Mesendoderm (in vitro differentiated cells): ENCODE measurements around the gene PAQR5.

Experiments used
- DNase-seq: peaks from one replicate; pipeline ENCODE4 v3.0.0; 2013
- H2AK5ac ChIP-seq: 2 replicates; pipeline ENCODE4 v1.6.1; 2013; ENCODE audit warnings: low read length, inconsistent platforms
- H2BK120ac ChIP-seq: 2 replicates; pipeline ENCODE4 v1.6.1; 2013; ENCODE audit warnings: low read depth, mild to moderate bottlenecking, low read length, moderate library complexity, mixed read lengths
- H2BK15ac ChIP-seq: replicated peaks from 2 replicates; pipeline ENCODE4 v1.6.1; 2013; ENCODE audit warnings: low read depth, mild to moderate bottlenecking, moderate library complexity
- H2BK5ac ChIP-seq: 2 replicates; pipeline ENCODE4 v1.6.1; 2013; ENCODE audit warnings: low read length, inconsistent platforms
- H3K18ac ChIP-seq: 2 replicates; pipeline ENCODE4 v1.6.1; 2013; ENCODE audit warnings: mild to moderate bottlenecking, low read length, mixed read lengths
- H3K23ac ChIP-seq: one replicate; pipeline ENCODE4 v1.6.1; 2013; ENCODE audit warnings: low read length
- H3K27ac ChIP-seq: 2 replicates; pipeline ENCODE4 v1.5.1; 2013; ENCODE audit warnings: low read depth, mild to moderate bottlenecking, inconsistent platforms, low read length, moderate library complexity
- H3K27me3 ChIP-seq: 2 replicates; pipeline ENCODE4 v1.6.1; 2013; ENCODE audit warnings: low read length, control low read depth, mild to moderate bottlenecking, inconsistent platforms; ENCODE audit not compliant: insufficient read depth, poor library complexity
- H3K36me3 ChIP-seq: 2 replicates; pipeline ENCODE4 v1.6.1; 2013; ENCODE audit warnings: low read length, inconsistent platforms; ENCODE audit not compliant: control insufficient read depth, insufficient read depth
- H3K4ac ChIP-seq: one replicate; pipeline ENCODE4 v1.6.1; 2013; ENCODE audit warnings: low read depth, mild to moderate bottlenecking, low read length, moderate library complexity
- H3K4me1 ChIP-seq: 2 replicates; pipeline ENCODE4 v1.6.1; 2013; ENCODE audit warnings: low read depth, low read length, inconsistent platforms; ENCODE audit not compliant: control insufficient read depth
- H3K4me2 ChIP-seq: 2 replicates; pipeline ENCODE4 v1.6.1; 2013; ENCODE audit warnings: low read length
- H3K4me3 ChIP-seq: 2 replicates; pipeline ENCODE4 v1.5.1; 2013; ENCODE audit warnings: mild to moderate bottlenecking, low read length
- H3K56ac ChIP-seq: one replicate; pipeline ENCODE4 v1.6.1; 2013; ENCODE audit warnings: low read length
- H3K79me1 ChIP-seq: 2 replicates; pipeline ENCODE4 v1.6.1; 2013; ENCODE audit warnings: low read length, inconsistent platforms
- H3K79me2 ChIP-seq: 2 replicates; pipeline ENCODE4 v1.6.1; 2013; ENCODE audit warnings: mild to moderate bottlenecking, low read length; ENCODE audit not compliant: control insufficient read depth, insufficient read depth
- H3K9ac ChIP-seq: 2 replicates; pipeline ENCODE4 v1.6.1; 2013; ENCODE audit warnings: low read length, inconsistent platforms
- H4K5ac ChIP-seq: one replicate; pipeline ENCODE4 v1.6.1; 2013; ENCODE audit warnings: low read length
- H4K8ac ChIP-seq: one replicate; pipeline ENCODE4 v1.6.1; 2013; ENCODE audit warnings: low read depth, mild to moderate bottlenecking, control low read depth, low read length, moderate library complexity
- WGBS: extraction: QIAGEN DNeasy Blood & Tissue Kit; methylation state at CpG from one replicate; pipeline ENCODE4 v1.1.7; 2013; ENCODE audit warnings: low lambda C conversion rate, missing lambda C conversion rate; ENCODE audit not compliant: insufficient coverage; ENCODE audit errors: extremely low coverage; 5-methylcytosine and 5-hydroxymethylcytosine counted together

Gene PAQR5

DNA sequence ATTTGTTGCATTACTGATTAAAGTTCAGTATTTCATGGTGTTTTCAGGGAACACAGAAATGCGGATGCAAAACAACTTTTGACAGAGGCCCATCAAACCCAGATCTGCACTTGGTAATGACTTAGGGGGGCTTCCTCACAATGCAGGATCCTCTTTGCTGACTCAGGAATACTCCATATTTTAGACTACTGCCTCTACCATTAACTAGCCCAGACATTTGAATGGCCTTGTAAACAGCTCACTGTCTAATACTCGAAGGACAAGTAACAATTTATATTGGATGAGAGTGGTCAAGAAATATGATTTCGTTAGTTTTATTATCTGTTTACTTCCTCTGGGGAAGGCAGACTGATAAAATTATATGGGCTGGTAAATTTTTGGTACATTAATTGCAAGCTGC is 106.4 kb downstream of the PAQR5 start:
- WGBS, result no CpG with 5 or more reads among the region's 3 CpGs
- no peak for DNase-seq

DNA sequence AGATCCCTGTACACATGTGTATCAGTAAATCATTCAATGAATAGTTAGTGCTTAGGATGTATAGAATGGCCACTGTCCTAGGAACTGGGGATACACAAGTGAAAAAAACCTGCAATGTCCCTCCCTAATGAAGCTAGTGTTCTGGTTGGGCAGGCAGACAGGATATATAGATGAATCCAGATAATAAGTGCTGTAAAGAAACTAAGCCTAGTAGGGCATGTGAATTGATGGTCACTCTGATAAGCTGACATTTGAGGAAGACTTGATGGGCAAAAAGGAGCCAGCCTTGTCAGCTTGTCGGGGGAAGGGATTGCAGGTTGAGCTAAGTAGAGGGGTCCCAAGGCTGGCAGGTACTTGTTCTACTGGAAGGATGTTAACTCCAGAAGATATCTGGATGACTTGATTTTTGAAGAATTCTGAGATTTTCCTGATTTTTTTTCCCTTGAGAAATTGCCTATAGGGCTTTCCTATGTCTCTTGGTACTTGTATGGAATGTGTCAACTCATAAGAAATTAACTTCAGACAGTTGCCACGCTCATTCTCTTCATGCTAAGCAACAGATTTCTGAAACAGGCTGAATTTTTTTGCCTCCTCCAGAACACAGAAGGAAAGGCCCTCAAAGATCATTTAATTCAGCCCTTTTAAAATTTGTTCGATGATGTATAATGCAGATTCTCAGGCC is 109.1 kb downstream of the PAQR5 start:
- Histone ChIP-seq H2AK5ac (no peak overlapping the region), H4K5ac (no peak overlapping the region), H3K23ac (no peak overlapping the region), H3K27me3 (no peaks in the 10 kb centered on the region), H3K27ac (no peak overlapping the region), H3K79me1 (no peaks in the 10 kb centered on the region), H3K4me2 (no peak overlapping the region), H2BK5ac (no peak overlapping the region), H3K79me2 (no peaks in the 10 kb centered on the region), H4K8ac (no peak overlapping the region), H3K4me3 (no peak overlapping the region), H2BK15ac (no peak overlapping the region), H3K56ac (no peak overlapping the region), H2BK120ac (no peak overlapping the region), H3K18ac (no peak overlapping the region), H3K36me3 (no peaks in the 10 kb centered on the region), H3K4me1 (no peaks in the 10 kb centered on the region), H3K9ac (no peak overlapping the region), H3K4ac (no peak overlapping the region)
- DNase-seq, result no peak
- no CpG with 5 or more reads among the region's 3 CpGs for WGBS

More for the DNA sequence above, 106.4 kb downstream of the PAQR5 start:
- no peak overlapping the region for H3K56ac ChIP-seq
- no peak overlapping the region for H2AK5ac ChIP-seq
- H3K27ac ChIP-seq, result no peak overlapping the region
- no peak overlapping the region for H4K8ac ChIP-seq
- H2BK15ac ChIP-seq, result no peak overlapping the region
- no peaks in the 10 kb centered on the region for H3K36me3 ChIP-seq
- H3K79me2 ChIP-seq, result no peaks in the 10 kb centered on the region
- H3K4me2 ChIP-seq, result no peak overlapping the region
- no peak overlapping the region for H2BK5ac ChIP-seq
- H3K4me1 ChIP-seq, result no peaks in the 10 kb centered on the region
- H3K79me1 ChIP-seq, result no peaks in the 10 kb centered on the region
- H3K27me3 ChIP-seq, result no peaks in the 10 kb centered on the region
- H4K5ac ChIP-seq, result no peak overlapping the region
- no peak overlapping the region for H3K4ac ChIP-seq
- H3K4me3 ChIP-seq, result no peak overlapping the region
- no peak overlapping the region for H2BK120ac ChIP-seq
- no peak overlapping the region for H3K18ac ChIP-seq
- H3K9ac ChIP-seq, result no peak overlapping the region
- H3K23ac ChIP-seq, result no peak overlapping the region

DNA sequence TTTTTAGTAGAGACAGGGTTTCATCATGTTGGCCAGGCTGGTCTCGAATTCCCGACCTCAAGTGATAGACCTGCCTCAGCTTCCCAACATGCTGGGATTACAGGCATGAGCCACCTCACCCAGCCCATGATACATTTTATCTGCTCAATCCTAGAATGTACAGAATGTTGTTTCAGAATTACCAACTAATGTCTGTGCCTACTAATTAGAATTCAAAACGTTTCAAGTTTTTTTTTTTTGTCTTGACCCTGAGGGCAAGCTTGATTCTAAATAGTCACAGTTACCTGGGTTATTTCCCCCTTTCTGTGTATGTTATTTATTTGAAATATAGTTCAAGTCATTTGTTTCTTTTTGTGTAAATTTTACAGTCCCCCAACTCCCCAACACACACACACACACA is 110.1 kb downstream of the PAQR5 start:
- Histone ChIP-seq H3K79me2 (no peaks in the 10 kb centered on the region), H3K27me3 (no peaks in the 10 kb centered on the region), H3K18ac (no peak overlapping the region), H3K23ac (no peak overlapping the region), H2BK15ac (no peak overlapping the region), H3K4ac (no peak overlapping the region), H3K4me3 (no peak overlapping the region), H2AK5ac (no peak overlapping the region), H3K79me1 (no peaks in the 10 kb centered on the region), H3K9ac (no peak overlapping the region), H3K27ac (no peak overlapping the region), H3K36me3 (no peaks in the 10 kb centered on the region), H3K4me1 (no peaks in the 10 kb centered on the region), H2BK120ac (no peak overlapping the region), H3K4me2 (no peak overlapping the region), H3K56ac (no peak overlapping the region), H4K5ac (no peak overlapping the region), H2BK5ac (no peak overlapping the region), H4K8ac (no peak overlapping the region)
- no peak for DNase-seq
- WGBS, result no CpG with 5 or more reads among the region's 3 CpGs

DNA sequence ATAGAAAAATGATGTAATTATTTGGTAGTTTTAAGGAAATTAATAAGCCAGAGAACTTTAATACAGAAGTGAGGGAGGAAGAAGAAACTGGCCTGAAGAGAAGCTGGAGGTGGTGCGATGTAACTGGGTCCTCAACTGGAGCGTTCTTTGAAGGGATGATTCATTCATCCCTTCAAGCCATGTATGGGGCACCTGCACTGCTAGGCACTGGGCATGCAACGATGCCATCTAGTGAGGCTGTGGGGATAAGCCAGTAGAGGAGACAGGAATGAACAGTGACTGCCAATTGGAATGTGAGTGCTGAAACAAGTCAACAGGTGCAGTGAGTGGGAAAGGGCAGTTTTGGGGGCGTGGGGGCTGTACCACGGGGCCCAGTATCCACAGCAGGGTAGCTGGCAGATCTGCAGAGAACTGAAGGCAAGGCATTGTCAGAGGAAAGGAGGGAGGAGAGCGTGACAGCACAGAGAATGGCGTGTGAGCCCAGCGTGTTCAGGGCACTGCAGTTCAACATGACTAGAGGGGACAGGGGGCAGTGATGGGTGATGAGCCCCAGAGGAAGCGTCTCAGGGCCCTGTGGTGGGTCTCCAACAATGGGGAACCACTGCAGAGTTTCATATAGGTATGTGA is 111.6 kb downstream of the PAQR5 start:
- H2AK5ac ChIP-seq, result no peak overlapping the region
- no peak overlapping the region for H4K5ac ChIP-seq
- no peak overlapping the region for H3K4me3 ChIP-seq
- no peak overlapping the region for H2BK5ac ChIP-seq
- no peak overlapping the region for H3K23ac ChIP-seq
- H3K56ac ChIP-seq, result no peak overlapping the region
- no peak overlapping the region for H2BK120ac ChIP-seq
- no peak overlapping the region for H3K4ac ChIP-seq
- no peak overlapping the region for H3K18ac ChIP-seq
- no peaks in the 10 kb centered on the region for H3K4me1 ChIP-seq
- no peak overlapping the region for H2BK15ac ChIP-seq
- no peak overlapping the region for H4K8ac ChIP-seq
- H3K9ac ChIP-seq, result no peak overlapping the region
- H3K79me1 ChIP-seq, result no peaks in the 10 kb centered on the region
- no peak overlapping the region for H3K4me2 ChIP-seq
- no peak overlapping the region for H3K27ac ChIP-seq
- H3K27me3 ChIP-seq, result no peaks in the 10 kb centered on the region
- peaks cover 8% of the 10 kb centered on the region for H3K79me2 ChIP-seq
- WGBS, result no CpG with 5 or more reads among the region's 9 CpGs
- peak; percentile 55 for DNase-seq
- H3K36me3 ChIP-seq, result no peaks in the 10 kb centered on the region

DNA sequence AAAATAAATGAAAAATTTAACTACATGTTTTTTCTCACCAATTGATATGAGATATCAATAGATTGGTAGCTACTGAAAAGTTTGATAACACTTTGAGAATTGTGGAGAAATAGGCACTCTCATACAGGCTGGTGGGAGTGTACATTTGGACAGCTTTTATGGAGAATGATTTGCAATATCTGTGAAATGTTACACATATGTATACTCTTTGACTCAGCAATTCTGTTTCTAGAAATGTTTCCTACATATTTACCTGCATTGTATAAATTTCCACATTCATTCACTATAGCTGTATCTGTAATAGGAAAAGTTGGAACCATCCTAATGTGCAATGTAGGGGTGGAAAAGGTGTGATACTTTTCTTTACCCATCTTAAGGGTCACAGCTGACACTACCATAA is 113.6 kb downstream of the PAQR5 start:
- Histone ChIP-seq H3K4me3 (no peak overlapping the region), H2BK120ac (no peak overlapping the region), H3K4me2 (no peak overlapping the region), H2AK5ac (no peak overlapping the region), H4K8ac (no peak overlapping the region), H3K56ac (no peak overlapping the region), H3K36me3 (no peaks in the 10 kb centered on the region), H3K79me1 (no peaks in the 10 kb centered on the region), H4K5ac (no peak overlapping the region), H3K18ac (no peak overlapping the region), H3K27me3 (no peaks in the 10 kb centered on the region), H2BK15ac (no peak overlapping the region), H3K27ac (no peak overlapping the region), H3K9ac (no peak overlapping the region), H3K4me1 (no peaks in the 10 kb centered on the region), H3K4ac (no peak overlapping the region), H3K23ac (no peak overlapping the region), H3K79me2 (peaks cover 21% of the 10 kb centered on the region), H2BK5ac (no peak overlapping the region)
- no peak for DNase-seq

GRCh38 chr15:69412701-69413100 is 114.0 kb downstream of the PAQR5 start:
- no CpG with 5 or more reads among the region's 1 CpG for WGBS
- no peak overlapping the region for H3K4ac ChIP-seq
- DNase-seq, result no peak
- no peak overlapping the region for H2BK15ac ChIP-seq
- no peak overlapping the region for H2BK5ac ChIP-seq
- H3K36me3 ChIP-seq, result no peaks in the 10 kb centered on the region
- H3K27ac ChIP-seq, result no peak overlapping the region
- no peak overlapping the region for H4K8ac ChIP-seq
- no peak overlapping the region for H3K9ac ChIP-seq
- H3K79me2 ChIP-seq, result peaks cover 22% of the 10 kb centered on the region
- H2BK120ac ChIP-seq, result no peak overlapping the region
- no peaks in the 10 kb centered on the region for H3K4me1 ChIP-seq
- H3K27me3 ChIP-seq, result no peaks in the 10 kb centered on the region
- no peak overlapping the region for H3K23ac ChIP-seq
- no peak overlapping the region for H3K4me2 ChIP-seq
- H4K5ac ChIP-seq, result no peak overlapping the region
- no peaks in the 10 kb centered on the region for H3K79me1 ChIP-seq
- H2AK5ac ChIP-seq, result no peak overlapping the region
- H3K18ac ChIP-seq, result no peak overlapping the region
- H3K56ac ChIP-seq, result no peak overlapping the region
- H3K4me3 ChIP-seq, result no peak overlapping the region
